HepG2 (cell line): ENCODE results near the gene CDK5RAP2.

Experiments used
- BHLHE40 ChIP-seq: IDR thresholded peaks from 2 replicates; pipeline ENCODE4 v1.6.1; 2011; ENCODE audit warnings: low read length, improper control_type of control experiment
- CEBPG ChIP-seq: IDR thresholded peaks from 2 replicates; pipeline ENCODE4 v1.6.1; 2016
- HDAC2 ChIP-seq: sonication (generic); formaldehyde crosslinking; IDR thresholded peaks from 2 replicates; pipeline ENCODE4 v1.4.0; 2020; ENCODE audit warnings: missing genetic modification reagents
- MYC ChIP-seq: sonication (generic); formaldehyde crosslinking; IDR thresholded peaks from 2 replicates; pipeline ENCODE4 v1.9.0; 2021; ENCODE audit warnings: missing genetic modification reagents, borderline replicate concordance
- NR2F1 ChIP-seq, 2 experiments: fragments of 450-650 bp in 1 of 2; formaldehyde crosslinking in 1 of 2; IDR thresholded peaks; 2 replicates each; pipeline versions ENCODE4 v1.5.0 to v1.6.1; 2016 to 2020; ENCODE audit warnings: mild to moderate bottlenecking in 1 of 2, missing compliant biosample characterization in 1 of 2, missing genetic modification reagents in 1 of 2, moderate library complexity in 1 of 2
- SP1 ChIP-seq, 2 experiments: fragments of 450-650 bp in 1 of 2; sonication (generic) in 1 of 2; formaldehyde crosslinking in 1 of 2; IDR thresholded peaks; 2 replicates each; pipeline versions ENCODE4 v1.4.0 to v1.6.1; 2016 to 2020; ENCODE audit warnings: missing genetic modification reagents in 1 of 2
- SRF ChIP-seq: IDR thresholded peaks from 2 replicates; pipeline ENCODE4 v1.6.1; 2011; ENCODE audit warnings: mild to moderate bottlenecking, low read depth, low read length, moderate library complexity
- YY1 ChIP-seq: IDR thresholded peaks from 2 replicates; pipeline ENCODE4 v1.6.1; 2011; ENCODE audit warnings: low read length, low read depth, moderate library complexity, mild to moderate bottlenecking; ENCODE audit not compliant: insufficient read depth, insufficient replicate concordance
- ZNF678 ChIP-seq: sonication (generic); formaldehyde crosslinking; IDR thresholded peaks from 2 replicates; pipeline ENCODE4 v1.4.0; 2020; ENCODE audit warnings: mild to moderate bottlenecking, missing genetic modification reagents
- TF ChIP-seq, protein P1 (sequence below): sonication (generic); formaldehyde crosslinking; IDR thresholded peaks from 2 replicates; pipeline ENCODE4 v1.4.0; 2020; ENCODE audit warnings: missing genetic modification reagents; ENCODE audit errors: not compliant biosample characterization
- TF ChIP-seq, protein P2 (sequence below): sonication (generic); formaldehyde crosslinking; IDR thresholded peaks from 2 replicates; pipeline ENCODE4 v1.4.0; 2020; ENCODE audit warnings: missing genetic modification reagents
- TF ChIP-seq, protein P3 (sequence below): sonication (generic); formaldehyde crosslinking; IDR thresholded peaks from 2 replicates; pipeline ENCODE4 v1.5.0; 2020; ENCODE audit warnings: mild to moderate bottlenecking, missing genetic modification reagents

DNA sequence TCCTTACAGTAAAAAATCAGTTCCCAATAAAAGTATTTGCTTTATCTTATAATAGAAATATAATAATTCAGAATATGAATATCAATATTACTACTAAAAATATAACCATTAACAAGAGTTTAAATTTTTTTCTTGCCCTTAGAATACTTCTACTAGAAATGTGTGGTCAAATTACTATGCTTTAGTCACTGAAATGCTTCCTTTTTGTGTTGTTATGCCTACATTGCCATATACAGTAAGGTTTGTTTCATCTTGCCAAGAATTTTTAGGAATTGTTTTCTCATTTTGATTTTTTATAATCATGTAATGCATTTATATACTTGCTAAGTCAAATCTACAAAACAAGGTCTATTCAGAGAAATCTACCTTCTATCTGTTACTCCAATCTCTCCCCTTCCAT is 181.7 kb downstream of the CDK5RAP2 start:
- TF ChIP-seq, protein P1, sequence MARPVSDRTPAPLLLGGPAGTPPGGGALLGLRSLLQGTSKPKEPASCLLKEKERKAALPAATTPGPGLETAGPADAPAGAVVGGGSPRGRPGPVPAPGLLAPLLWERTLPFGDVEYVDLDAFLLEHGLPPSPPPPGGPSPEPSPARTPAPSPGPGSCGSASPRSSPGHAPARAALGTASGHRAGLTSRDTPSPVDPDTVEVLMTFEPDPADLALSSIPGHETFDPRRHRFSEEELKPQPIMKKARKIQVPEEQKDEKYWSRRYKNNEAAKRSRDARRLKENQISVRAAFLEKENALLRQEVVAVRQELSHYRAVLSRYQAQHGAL (CRISPR knock-in tag) = no peak
- no peak for TF ChIP-seq NR2F1 (CRISPR knock-in tag; IDR thresholded peaks at IDR 0.05)
- TF ChIP-seq, protein P2, sequence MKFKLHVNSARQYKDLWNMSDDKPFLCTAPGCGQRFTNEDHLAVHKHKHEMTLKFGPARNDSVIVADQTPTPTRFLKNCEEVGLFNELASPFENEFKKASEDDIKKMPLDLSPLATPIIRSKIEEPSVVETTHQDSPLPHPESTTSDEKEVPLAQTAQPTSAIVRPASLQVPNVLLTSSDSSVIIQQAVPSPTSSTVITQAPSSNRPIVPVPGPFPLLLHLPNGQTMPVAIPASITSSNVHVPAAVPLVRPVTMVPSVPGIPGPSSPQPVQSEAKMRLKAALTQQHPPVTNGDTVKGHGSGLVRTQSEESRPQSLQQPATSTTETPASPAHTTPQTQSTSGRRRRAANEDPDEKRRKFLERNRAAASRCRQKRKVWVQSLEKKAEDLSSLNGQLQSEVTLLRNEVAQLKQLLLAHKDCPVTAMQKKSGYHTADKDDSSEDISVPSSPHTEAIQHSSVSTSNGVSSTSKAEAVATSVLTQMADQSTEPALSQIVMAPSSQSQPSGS (CRISPR knock-in tag) = no peak
- TF ChIP-seq SRF = no peak
- no peak for TF ChIP-seq YY1
- TF ChIP-seq SP1 (IDR thresholded peaks at IDR 0.05) = no peak
- no peak for TF ChIP-seq SP1 (CRISPR knock-in tag; IDR thresholded peaks at IDR 0.05)
- TF ChIP-seq ZNF678 (CRISPR knock-in tag) = no peak
- TF ChIP-seq MYC (CRISPR knock-in tag) = no peak
- no peak for TF ChIP-seq BHLHE40
- TF ChIP-seq, protein P3, sequence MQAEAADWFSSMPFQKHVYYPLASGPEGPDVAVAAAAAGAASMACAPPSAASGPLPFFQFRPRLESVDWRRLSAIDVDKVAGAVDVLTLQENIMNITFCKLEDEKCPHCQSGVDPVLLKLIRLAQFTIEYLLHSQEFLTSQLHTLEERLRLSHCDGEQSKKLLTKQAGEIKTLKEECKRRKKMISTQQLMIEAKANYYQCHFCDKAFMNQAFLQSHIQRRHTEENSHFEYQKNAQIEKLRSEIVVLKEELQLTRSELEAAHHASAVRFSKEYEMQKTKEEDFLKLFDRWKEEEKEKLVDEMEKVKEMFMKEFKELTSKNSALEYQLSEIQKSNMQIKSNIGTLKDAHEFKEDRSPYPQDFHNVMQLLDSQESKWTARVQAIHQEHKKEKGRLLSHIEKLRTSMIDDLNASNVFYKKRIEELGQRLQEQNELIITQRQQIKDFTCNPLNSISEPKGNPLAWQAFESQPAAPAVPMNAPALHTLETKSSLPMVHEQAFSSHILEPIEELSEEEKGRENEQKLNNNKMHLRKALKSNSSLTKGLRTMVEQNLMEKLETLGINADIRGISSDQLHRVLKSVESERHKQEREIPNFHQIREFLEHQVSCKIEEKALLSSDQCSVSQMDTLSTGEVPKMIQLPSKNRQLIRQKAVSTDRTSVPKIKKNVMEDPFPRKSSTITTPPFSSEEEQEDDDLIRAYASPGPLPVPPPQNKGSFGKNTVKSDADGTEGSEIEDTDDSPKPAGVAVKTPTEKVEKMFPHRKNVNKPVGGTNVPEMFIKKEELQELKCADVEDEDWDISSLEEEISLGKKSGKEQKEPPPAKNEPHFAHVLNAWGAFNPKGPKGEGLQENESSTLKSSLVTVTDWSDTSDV (CRISPR knock-in tag) = no peak
- TF ChIP-seq CEBPG (CRISPR knock-in tag) = no peak
- TF ChIP-seq HDAC2 = no peak
